Activated CD8-positive, alpha-beta memory T cell treated with anti-CD3 and anti-CD28 coated beads for 4 hours (primary cell): ENCODE data around the gene INTS2.
"Not testable (repeated sequence)": the region's sequence is repeated elsewhere in the genome, so short reads cannot be mapped to it uniquely, and the experiment has no call there.

Experiments
- DNase-seq, 2 donors: peaks; one replicate each; pipeline ENCODE4 v3.0.0-alpha.2; 2020; ENCODE audit warnings: low read depth in 2 of 2

INTS2 gene

DNA sequence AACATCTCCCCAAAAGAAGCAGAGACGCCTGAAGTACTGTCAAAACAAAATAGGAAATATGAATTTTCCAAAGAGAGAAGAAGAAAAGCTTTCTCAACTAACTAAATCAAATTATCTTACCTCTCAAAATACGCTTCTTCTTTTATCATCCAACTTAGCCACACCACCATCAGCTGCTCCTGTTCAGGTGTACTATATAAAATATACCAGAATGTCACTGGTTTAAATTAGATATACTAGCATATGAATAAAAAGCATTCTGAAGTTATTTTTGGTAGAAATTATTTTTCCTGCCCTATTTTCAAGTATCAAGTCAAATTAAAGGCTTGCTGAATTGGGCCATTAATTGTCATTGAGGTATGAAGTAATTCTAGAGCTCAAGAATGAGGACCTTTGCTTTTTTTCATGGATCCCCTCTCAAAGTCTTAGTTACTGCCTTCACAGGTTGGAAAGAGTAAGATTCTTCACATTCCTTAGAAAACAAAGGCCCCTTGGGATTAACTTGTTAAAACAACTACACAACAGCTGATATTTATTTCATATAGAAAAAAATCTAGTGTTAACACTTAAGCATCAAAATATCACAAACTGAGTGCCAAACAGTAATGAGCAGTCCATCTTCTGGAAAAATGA is 30.1 kb downstream of the INTS2 start:
- no peak for DNase-seq

DNA sequence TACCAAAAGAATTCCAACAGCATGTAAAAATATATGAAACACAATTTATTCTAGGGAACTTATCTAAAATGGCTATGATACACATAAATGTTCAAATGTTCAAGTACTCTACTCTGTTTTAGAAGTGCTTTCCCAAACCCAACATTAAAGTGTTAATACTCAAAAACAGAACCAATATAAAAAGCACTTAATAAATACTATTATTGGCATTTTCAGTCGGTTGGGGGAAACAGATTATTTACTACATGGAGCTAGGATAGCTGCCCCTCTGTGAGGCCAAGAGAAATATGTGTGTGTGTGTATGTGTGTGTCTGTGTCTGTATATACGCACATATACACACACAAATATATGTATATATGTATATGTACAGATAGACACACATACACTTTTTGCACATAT is 32.4 kb downstream of the INTS2 start:
- DNase-seq = no peak

DNA sequence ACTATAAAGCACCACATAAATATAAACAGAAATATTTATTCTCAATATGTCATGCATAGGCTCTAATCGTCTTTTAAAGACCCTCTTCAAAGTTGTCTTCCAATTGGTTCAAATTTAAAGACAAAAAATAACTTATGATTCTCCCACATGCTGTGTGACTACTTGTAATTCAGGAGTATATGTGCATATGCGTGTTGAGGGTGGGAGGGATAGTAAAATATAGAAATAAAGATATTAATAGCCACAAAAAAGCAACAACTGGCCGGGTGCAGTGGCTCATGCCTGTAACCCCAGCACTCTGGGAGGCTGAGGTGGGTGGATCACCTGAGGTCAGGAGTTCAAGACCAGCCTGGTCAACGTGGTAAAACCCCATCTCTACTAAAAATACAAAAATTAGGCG is 33.5 kb downstream of the INTS2 start:
- not testable (repeated sequence) for DNase-seq

DNA sequence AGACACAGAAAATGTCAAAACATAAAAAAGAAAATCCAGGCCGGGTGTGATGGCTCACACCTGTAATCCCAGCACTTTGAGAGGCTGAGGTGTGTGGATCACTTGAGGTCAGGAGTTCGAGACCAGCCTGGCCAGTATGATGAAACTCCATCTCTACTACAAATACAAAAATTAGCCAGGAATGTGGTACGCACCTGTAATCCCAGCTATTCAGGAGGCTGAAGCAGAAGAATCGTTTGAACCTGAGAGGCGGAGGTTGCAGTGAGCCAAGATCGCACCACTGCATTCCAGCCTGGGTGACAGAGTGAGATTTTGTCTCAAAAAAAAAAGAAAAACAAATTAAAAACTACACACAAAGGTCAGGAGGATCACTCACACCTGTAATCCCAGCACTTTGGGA is 40.0 kb downstream of the INTS2 start:
- not testable (repeated sequence) for DNase-seq

DNA sequence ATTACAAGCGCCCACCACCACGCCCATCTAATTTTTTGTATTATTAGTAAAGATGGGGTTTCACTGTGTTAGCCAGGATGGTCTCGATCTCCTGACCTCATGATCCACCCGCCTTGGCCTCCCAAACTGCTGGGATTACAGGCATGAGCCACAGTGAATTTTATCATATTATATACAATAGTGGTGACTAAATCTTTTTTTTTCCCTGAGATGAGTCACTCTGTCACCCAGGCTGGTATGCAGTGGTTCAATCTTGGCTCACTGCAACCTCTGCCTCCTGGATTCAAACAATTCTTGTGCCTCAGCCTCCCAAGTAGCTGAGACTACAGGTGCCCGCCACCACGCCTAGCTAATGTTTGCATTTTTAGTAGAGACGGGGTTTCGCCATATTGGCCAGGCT is 41.9 kb downstream of the INTS2 start:
- not testable (repeated sequence) for DNase-seq

DNA sequence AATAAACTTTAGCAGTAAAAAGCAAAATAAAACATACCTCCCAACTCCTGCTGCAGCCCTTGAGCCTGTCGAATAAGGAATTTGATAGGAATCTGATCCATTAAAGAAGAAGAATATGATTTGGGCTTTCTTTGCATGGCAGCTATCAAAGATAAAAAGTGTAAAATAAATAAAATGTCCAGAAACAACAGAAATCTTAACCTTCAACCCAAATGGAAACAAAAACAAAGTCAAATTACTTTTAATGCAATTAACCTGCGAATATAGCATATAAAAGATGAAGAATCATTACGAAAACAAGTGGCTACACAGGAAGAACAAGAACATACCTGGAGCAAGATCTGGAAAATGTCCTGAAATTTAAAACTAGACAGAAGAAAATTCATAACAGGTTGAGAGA is 42.9 kb downstream of the INTS2 start:
- no peak for DNase-seq

DNA sequence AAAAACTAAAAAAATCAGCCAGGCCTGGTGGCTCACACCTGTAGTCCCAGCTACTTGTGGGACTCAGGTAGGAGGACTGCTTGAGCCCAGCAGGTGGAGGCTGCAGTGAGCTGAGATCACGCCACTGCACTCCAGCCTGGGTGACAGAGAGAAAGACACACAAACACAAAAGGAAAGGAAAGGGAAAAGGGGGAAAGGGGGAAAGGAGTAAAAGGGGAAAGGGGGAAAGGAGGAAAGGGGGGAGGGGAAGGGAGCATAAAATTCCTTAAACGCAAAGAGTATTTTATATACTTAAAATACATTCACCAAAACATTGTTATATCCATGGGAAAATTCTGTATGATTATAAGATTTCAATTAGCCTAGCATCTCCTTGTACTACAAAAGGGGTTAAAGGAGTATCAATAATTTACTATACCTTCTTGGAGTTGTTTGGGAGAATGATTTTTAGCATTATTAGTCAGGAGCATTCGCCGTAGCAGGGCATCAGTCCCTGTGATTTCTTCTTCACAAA is 47.1 kb downstream of the INTS2 start:
- no peak for DNase-seq

DNA sequence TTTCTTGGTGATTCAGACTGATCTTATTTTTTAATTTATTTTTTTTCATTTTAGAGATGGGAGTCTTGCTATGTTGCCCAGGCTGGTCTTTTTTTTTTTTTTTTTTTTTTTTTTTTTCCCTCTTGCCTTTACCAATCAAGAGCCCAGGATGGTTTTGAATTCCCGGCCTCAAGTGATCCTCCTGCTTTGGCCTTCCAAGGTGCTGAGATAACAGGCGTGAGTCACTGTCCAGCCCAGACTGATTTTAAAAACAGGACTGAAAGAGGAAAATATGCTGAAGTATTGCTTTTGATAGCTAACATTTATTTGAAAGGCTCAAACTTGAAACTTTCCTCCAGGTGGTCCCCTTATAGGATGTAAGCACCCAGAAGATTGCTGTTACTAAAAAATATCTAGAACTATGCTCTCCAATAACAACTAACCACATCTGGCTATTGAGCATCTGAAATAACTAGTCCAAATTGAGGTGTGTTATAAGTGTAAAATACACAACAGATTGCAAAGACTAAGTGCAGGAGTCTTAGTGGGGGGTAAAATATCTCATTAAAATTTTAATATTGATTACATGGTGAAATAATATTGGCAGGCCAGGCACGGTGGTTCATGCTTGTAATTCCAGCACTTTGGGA is 48.7 kb downstream of the INTS2 start:
- no peak for DNase-seq

DNA sequence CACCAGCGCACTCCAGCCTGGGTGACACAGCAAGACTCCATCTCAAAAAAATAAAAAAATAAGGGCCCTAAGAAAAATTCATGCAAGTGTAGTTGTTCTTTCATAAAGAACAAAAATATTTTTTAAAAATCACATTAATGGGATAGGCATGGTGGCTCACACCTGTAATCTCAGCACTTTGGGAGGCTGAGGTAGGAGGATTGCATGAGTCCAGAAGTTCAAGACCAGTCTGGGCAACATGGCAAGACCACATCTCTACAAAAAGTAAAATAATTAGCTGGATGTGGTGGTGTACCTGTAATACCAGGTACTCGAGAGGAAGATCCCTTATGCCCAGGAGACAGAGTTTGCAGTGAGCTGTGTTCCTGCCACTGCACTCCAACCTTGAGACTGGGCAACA is 49.3 kb downstream of the INTS2 start:
- no peak for DNase-seq

DNA sequence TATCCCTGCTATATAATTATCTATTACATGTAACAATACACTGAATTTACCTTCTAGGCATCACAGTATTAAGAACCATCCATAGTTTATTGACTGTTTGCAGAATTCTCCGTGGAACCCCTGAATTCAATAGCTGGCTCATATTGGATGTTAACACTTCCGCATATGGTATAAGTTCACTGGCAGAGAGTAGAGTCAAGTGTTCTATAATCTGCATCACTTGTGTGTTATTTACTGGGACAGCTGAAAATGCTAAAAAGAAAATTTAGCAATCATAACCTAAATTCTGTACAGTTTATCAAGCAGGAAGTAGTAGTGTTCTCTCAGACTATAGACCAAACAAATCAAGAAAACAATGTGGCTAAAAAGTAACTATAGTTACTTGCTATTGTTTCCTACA is 49.9 kb downstream of the INTS2 start:
- DNase-seq = no peak

DNA sequence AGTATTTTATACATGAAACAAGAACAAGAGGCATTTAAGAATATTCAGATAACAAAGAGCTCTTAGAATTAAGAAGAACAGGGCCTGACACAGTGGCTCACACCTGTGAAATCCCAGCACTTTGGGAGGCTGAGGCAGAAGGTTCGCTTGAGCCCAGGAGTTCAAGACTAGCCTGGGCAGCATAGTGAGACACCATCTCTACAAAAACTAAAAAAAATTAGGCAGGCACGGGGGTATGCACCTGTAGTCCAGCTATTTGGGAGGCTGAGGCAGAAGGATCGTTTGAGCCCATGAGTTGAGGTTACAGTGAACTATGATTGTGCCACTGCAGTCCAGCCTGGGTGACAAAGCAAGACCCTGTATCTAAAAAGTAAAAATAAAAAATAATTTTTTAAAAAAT is 52.0 kb downstream of the INTS2 start:
- no peak for DNase-seq

DNA sequence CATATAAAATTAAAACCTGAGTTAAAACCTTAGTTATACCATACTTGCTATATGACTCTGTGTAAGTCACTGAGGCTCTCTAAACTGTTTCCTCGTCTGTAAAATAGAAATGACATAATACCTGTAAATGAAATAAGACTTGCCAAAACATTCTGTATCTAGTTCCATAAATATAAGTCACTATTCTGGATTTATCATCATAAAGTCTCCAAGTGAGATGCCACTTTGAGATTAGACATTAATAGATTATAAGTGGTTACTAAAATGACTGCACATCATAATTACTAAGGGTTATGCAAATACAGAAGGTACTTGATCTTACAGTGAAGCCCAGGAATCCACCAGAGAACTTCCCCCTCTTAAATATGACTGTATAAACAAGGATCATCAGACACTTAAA is 52.5 kb downstream of the INTS2 start:
- no peak for DNase-seq

DNA sequence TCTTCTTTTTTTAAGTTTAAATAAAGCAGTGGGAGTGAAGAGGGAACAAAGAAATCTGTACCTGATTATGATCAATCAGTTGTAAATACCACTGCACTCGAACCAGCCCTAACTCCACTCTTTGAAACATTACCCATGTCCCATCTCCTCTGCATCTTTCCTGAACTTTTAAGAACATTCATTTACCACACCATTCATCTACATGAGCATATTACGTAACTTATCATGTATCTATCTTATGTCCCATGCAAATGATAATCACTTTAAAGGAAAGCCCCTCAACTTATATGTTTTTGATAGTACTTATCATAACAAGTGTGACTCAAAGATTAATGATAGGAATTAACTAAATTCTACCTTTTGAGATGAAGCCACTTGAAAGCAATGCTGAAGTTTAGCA is 53.7 kb downstream of the INTS2 start:
- DNase-seq = no peak

DNA sequence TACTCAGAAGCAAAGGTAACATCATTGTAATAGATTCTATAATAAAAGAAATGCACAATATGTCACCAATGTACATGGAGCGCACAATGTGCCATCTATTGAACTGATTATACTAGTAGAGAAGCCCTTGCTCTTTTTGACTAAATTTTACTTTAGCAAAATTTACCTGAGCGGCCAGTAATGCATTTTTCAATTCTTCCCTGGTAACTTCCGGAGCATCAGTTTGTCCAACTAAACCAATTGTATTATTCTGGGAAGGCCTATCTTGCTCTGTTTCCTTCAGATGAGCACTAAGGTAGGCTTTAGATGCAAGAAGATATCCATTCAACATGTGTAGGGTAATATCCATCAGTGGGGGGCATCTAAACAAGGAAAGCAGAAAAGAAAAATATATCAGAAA is 55.7 kb downstream of the INTS2 start:
- DNase-seq = no peak

DNA sequence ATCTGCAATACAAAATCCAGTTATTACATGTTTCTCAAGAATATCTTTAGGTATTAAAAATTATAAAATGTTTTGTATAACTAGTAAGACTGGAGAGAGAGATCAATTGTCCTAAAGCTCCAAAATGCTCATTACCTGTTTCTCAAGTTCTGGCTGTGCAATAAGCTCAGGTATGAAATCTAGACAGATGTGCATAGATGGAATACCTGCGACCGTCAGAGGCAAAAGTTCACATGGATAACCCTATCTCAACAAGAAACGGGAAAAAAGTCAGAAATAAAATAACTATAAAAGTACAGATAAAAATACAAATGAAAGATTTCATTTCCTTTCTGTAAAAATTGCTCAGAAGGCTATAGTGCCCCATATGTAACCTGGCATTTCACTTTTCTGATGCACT is 58.6 kb downstream of the INTS2 start:
- no peak for DNase-seq

DNA sequence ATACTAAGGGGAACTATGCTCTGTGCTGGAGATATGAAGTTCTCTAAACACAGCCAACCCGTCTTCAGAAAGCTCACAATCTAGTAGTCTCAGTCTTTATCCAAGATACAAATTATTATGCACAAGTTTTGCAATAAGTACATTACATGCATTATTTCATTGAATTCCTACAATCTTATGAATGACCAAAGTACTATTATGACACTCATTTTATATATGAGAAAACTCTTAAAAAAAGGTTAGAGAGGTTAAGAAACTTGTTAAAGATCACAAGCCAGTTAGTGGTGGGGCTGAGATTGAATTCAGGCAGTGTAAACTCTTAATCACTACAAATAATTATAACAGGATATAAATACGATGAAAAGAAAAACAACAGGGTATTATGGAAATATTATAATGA is 59.7 kb downstream of the INTS2 start:
- no peak for DNase-seq

DNA sequence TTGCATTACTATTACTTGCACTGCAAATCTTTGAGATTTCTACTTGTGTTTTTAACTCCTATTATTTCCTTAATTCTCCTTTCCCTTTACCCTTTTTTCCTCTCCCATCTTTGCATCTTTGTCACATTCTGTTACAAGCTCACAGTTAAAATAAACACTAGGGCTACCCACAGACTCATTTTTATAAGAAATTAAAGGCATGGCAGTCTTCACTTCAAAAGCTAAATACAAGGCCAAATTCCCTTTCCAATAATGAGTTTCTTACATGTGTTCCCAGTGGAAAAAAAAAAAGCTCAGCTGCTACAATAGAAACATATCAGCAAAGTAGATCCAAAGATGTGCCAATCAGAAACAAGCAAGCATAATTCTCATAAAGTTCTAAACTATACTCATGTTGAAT is 60.7 kb downstream of the INTS2 start:
- DNase-seq = no peak

DNA sequence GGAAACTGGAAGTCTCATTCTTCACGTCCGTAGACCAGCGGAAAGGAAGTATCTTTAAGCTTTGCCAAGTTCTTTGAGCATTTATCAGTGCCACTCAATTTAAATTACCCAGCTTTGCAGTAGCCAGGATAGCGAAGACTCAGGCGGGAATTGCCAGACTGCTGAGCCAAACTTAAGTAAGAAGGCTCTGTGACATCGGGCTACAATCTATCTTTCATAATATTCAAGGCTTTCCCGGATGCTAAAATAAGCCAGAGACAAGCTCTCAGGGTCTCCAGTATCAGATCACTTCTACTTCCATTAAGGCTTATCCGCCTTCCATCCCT is 64.0 kb downstream of the INTS2 start:
- no peak for DNase-seq

DNA sequence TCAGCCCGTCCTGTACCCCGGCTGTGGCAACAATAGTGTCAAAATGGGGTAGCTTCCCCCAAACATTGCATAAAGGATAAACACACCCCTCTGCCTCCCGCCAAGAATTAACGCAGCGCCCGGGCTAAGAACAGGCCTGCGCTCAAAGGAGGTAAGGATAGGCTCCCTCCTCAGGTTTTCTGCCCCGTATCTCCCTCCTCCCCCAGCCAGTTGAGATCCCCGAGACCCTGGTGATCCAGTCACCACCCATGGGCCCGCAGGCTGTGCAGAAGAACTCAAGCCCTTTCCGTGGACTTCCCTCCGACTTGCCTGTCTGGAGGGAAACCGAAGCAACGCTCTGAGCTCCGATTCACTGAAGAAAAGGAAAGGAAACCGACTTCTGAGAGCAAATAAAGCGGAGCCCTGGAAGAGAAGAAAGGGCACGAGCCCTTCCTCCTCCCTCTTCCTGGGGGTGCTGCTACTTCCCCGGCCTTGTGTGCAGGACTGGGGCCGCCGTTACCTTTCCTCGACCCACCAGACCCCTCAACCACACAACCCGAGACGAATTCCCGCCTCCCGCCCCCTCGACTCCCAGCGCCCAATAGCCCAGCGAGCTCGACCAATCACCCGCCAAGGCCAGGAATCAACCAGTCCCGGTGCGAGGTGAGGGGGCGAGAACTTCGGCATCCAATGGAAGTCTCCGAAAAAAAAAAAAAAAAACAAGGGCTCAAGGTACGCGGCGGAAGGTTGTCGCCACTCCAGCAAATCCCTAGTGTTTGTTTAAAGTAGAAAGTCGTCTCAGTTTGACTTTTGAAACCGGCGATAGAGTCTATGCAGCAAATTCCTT is 64.6 kb downstream of the INTS2 start, which contains the start of gene BRIP1:
Gene BRIP1 (minus strand): TSS at position 554 of the 826 bp plus-strand sequence. CDS start 1,989 bp downstream, outside the sequence.
- peak; percentile 71 to 77 for DNase-seq

DNA sequence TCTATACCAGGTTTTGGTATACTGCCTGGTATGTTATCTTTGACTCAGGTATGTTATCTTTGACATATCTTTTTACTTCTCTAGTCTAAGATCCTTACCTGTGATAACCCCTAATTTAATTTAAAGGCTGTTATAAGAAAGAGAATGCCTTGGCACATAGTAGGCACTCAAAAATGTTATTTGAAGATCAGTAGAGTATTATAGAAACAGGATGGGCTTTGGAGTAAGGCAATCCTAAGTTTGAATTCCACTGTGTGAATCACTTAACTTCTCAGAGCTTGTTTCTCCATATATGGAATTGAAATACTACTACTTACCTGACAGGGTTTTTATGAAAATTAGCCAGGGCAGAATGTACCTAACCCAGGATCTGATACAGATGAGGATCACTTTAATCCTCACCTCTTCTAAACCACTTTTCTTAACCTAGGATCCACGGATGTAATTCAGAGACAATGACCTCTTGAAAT is 65.6 kb downstream of the INTS2 start:
- DNase-seq = no peak

DNA sequence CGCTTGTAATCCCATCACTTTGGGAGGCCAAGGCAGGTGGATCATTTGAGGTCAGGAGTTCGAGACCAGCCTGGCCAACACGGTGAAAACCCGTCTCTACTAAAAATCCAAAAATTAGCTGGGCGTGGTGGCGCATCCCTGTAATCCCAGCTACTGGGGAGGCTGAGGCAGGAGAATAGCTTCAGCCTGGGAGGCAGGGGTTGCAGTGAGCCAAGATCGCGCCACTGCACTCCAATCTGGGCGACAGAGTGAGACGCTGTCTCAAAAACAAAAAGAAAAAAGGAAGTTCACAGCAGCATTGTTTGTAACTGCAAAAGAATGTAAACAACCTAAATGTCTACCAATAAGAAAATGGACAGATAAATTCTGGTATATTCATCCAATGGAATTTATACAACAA is 67.4 kb downstream of the INTS2 start:
- not testable (repeated sequence) for DNase-seq

DNA sequence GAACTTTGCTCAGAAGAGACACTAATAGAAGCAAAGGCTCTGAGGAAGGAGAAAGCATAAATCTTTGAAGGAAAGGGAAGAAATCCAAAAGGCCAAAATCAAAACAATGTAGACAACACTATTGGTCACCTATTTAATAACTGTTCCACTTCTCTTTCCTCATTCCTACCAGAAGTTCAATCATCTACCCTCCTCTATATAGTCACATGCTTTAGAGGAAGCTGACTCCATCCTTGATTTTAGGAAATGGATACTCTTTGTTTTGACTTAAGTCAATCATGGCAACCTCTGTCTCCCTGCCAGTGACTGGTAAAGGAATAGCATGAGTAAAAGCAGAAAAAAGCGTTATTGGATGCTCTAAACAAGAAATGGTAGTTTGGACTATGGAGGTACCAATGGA is 71.7 kb downstream of the INTS2 start:
- no peak for DNase-seq

DNA sequence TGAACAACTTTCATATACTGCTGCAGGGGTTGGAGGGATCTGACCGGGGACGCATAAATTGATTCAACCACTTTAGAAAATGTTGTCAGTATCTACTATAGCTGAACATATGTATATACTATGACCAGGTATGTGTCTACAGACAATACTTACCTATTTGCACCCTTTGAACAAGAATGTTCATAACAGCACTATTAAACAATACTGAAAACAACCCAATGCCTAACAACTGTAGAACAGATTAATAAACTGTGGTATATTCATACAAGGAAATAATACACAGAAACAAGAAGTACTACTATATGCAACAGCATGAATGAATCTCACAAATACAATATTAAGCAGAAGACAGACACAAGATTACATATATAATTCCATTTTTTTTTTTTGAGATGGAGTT is 74.9 kb downstream of the INTS2 start:
- no peak for DNase-seq
